Sigmoid colon (tissue), 3 donors: ENCODE data around the gene XPO1.

Experiments
- POLR2A ChIP-seq, 2 donors: fragments of 450-650 bp; IDR thresholded peaks; one replicate each; pipeline ENCODE4 v1.6.1; 2016; ENCODE audit warnings: antibody characterized with exemption in 2 of 2, mild to moderate bottlenecking in 2 of 2, moderate library complexity in 2 of 2
- TF ChIP-seq, protein P1 (sequence below), 4 experiments: fragments of 450-650 bp in 3 of 4; fragments of 200-600 bp in 1 of 4; IDR thresholded peaks; one replicate each; pipeline ENCODE4 v1.5.1; 2016 to 2019; ENCODE audit warnings: antibody characterized with exemption in 4 of 4, mild to moderate bottlenecking in 3 of 4, moderate library complexity in 2 of 4

- TF ChIP-seq, protein P1, sequence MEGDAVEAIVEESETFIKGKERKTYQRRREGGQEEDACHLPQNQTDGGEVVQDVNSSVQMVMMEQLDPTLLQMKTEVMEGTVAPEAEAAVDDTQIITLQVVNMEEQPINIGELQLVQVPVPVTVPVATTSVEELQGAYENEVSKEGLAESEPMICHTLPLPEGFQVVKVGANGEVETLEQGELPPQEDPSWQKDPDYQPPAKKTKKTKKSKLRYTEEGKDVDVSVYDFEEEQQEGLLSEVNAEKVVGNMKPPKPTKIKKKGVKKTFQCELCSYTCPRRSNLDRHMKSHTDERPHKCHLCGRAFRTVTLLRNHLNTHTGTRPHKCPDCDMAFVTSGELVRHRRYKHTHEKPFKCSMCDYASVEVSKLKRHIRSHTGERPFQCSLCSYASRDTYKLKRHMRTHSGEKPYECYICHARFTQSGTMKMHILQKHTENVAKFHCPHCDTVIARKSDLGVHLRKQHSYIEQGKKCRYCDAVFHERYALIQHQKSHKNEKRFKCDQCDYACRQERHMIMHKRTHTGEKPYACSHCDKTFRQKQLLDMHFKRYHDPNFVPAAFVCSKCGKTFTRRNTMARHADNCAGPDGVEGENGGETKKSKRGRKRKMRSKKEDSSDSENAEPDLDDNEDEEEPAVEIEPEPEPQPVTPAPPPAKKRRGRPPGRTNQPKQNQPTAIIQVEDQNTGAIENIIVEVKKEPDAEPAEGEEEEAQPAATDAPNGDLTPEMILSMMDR (IDR thresholded peaks at IDR 0.05): no peak
- TF ChIP-seq POLR2A (IDR thresholded peaks at IDR 0.05): no peak
These were observed 102.1 kb downstream of the XPO1 start for GRCh38 chr2:61436092-61436491.
